ENCODE data around the gene SAMMSON. TPM values are rescaled to one million over a fixed set of nuclear protein-coding genes. Genes with fewer than 3 reads are reported as not detected.

The SAMMSON gene
- total RNA-seq, 2 donors from 2014 or later, result 0.28 to 0.33 TPM

- no peak for DNase-seq (ENCODE audit: low spot score)
- intact Hi-C loops (cut with DNase I), result no loop called here
Measured at GRCh38 chr3:70072754-70073153, 73.2 kb downstream of the SAMMSON start.

GRCh38 chr3:70075101-70075500, 75.6 kb downstream of the SAMMSON start:
- intact Hi-C loops (cut with DNase I), result no loop called here
- DNase-seq (ENCODE audit: low spot score), result no peak

GRCh38 chr3:70076396-70076795, 76.9 kb downstream of the SAMMSON start:
- DNase-seq (ENCODE audit: low spot score), result no peak
- intact Hi-C loops (cut with DNase I), result no loop called here

GRCh38 chr3:70078778-70079177, 79.2 kb downstream of the SAMMSON start:
- DNase-seq (ENCODE audit: low spot score), result no peak
- intact Hi-C loops (cut with DNase I), result no loop called here

- intact Hi-C loops (cut with DNase I), result no loop called here
- DNase-seq (ENCODE audit: low spot score), result no peak
Measured at GRCh38 chr3:70085613-70086012, 86.1 kb downstream of the SAMMSON start.

- no peak for DNase-seq (ENCODE audit: low spot score)
- intact Hi-C loops (cut with DNase I), result no loop called here
Measured at GRCh38 chr3:70086336-70086735, 86.8 kb downstream of the SAMMSON start.

- DNase-seq (ENCODE audit: low spot score), result no peak
- intact Hi-C loops (cut with DNase I), result no loop called here
Measured at GRCh38 chr3:70090322-70090913, 90.9 kb downstream of the SAMMSON start.

GRCh38 chr3:70094197-70094596, 94.7 kb downstream of the SAMMSON start:
- intact Hi-C loops (cut with DNase I), result no loop called here
- DNase-seq (ENCODE audit: low spot score), result no peak

- no peak for DNase-seq (ENCODE audit: low spot score)
- intact Hi-C loops (cut with DNase I), result no loop called here
Measured at GRCh38 chr3:70095260-70095659, 95.7 kb downstream of the SAMMSON start.

GRCh38 chr3:70096376-70097066, 97.0 kb downstream of the SAMMSON start:
- DNase-seq (ENCODE audit: low spot score), result no peak

GRCh38 chr3:70097084-70097483, 97.6 kb downstream of the SAMMSON start:
- no peak for DNase-seq (ENCODE audit: low spot score)
- intact Hi-C loops (cut with DNase I), result no loop called here

More at GRCh38 chr3:70096376-70097066, 97.0 kb downstream of the SAMMSON start:
- intact Hi-C loops (cut with DNase I), result no loop called here

GRCh38 chr3:70108072-70108471, 108.5 kb downstream of the SAMMSON start:
- intact Hi-C loops (cut with DNase I), result no loop called here
- DNase-seq (ENCODE audit: low spot score), result no peak

GRCh38 chr3:70108546-70108945, 109.0 kb downstream of the SAMMSON start:
- intact Hi-C loops (cut with DNase I), result no loop called here
- DNase-seq (ENCODE audit: low spot score), result no peak

- intact Hi-C loops (cut with DNase I), result no loop called here
- DNase-seq (ENCODE audit: low spot score), result no peak
Measured at GRCh38 chr3:70110066-70110465, 110.5 kb downstream of the SAMMSON start.

- DNase-seq (ENCODE audit: low spot score), result no peak
- intact Hi-C loops (cut with DNase I), result no loop called here
Measured at GRCh38 chr3:70111411-70111810, 111.9 kb downstream of the SAMMSON start.

GRCh38 chr3:70112751-70113150, 113.2 kb downstream of the SAMMSON start:
- intact Hi-C loops (cut with DNase I), result loop anchor here in 1 of 2 donors (1.0 kb wide), 1 partner anchor 31 kb away; no protein-coding TSS in a partner anchor
- DNase-seq (ENCODE audit: low spot score), result no peak

- DNase-seq (ENCODE audit: low spot score), result no peak
- intact Hi-C loops (cut with DNase I), result no loop called here
Measured at GRCh38 chr3:70114431-70114830, 114.9 kb downstream of the SAMMSON start.

GRCh38 chr3:70119879-70120278, 120.3 kb downstream of the SAMMSON start:
- intact Hi-C loops (cut with DNase I), result no loop called here
- DNase-seq (ENCODE audit: low spot score), result no peak

Measured in posterior vena cava (tissue), 2 donors.